ENCODE results near the gene TRIM46. TPM values are rescaled to one million over a fixed set of nuclear protein-coding genes. Genes with fewer than 3 reads are reported as not detected.

TRIM46 gene
- total and polyA plus RNA-seq, 2 of the 13 experiments (the other 11 are each of a cell fraction or from before 2014, with no cell fraction given) = 0.04 to 0.09 TPM

DNA sequence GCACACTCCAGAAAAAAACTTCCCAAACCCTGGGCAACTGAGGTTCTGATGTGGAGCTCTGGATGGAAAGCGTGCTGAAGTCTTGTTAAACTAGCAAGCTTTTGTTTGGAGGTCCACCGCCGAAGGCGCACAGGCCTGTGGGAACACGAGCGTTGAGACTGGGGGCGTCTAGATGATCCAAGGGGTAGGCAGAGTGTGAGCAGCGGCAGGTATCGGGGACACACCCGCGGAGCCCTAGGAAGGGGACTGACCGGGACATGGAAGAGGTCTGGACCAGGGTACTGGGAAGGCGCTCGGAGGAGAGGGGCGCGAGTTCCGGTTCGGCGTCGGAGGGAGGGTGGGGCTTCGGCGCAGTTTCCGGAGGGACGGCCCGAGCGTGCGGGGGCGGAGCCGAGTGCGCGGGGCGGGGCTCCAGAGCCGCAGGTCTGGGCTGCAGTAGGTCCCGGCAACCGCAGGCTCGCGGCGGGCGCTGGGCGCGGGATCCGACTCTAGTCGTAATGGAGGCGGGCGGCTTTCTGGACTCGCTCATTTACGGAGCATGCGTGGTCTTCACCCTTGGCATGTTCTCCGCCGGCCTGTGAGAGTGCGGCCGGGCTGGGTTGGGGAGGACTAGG is 38.1 kb upstream of the TRIM46 start, which contains the start of gene SLC50A1 (continued):
- TF ChIP-seq KLF9 (CRISPR knock-in tag; IDR thresholded peaks at IDR 0.05; ENCODE audit: low read depth) = no peak; the same call in 1 of the 2 replicates
- peak; percentile 17; the same call in 1 of the 2 replicates for TF ChIP-seq MIXL1 (CRISPR knock-in tag; IDR thresholded peaks at IDR 0.05)
- TF ChIP-seq, protein P1, sequence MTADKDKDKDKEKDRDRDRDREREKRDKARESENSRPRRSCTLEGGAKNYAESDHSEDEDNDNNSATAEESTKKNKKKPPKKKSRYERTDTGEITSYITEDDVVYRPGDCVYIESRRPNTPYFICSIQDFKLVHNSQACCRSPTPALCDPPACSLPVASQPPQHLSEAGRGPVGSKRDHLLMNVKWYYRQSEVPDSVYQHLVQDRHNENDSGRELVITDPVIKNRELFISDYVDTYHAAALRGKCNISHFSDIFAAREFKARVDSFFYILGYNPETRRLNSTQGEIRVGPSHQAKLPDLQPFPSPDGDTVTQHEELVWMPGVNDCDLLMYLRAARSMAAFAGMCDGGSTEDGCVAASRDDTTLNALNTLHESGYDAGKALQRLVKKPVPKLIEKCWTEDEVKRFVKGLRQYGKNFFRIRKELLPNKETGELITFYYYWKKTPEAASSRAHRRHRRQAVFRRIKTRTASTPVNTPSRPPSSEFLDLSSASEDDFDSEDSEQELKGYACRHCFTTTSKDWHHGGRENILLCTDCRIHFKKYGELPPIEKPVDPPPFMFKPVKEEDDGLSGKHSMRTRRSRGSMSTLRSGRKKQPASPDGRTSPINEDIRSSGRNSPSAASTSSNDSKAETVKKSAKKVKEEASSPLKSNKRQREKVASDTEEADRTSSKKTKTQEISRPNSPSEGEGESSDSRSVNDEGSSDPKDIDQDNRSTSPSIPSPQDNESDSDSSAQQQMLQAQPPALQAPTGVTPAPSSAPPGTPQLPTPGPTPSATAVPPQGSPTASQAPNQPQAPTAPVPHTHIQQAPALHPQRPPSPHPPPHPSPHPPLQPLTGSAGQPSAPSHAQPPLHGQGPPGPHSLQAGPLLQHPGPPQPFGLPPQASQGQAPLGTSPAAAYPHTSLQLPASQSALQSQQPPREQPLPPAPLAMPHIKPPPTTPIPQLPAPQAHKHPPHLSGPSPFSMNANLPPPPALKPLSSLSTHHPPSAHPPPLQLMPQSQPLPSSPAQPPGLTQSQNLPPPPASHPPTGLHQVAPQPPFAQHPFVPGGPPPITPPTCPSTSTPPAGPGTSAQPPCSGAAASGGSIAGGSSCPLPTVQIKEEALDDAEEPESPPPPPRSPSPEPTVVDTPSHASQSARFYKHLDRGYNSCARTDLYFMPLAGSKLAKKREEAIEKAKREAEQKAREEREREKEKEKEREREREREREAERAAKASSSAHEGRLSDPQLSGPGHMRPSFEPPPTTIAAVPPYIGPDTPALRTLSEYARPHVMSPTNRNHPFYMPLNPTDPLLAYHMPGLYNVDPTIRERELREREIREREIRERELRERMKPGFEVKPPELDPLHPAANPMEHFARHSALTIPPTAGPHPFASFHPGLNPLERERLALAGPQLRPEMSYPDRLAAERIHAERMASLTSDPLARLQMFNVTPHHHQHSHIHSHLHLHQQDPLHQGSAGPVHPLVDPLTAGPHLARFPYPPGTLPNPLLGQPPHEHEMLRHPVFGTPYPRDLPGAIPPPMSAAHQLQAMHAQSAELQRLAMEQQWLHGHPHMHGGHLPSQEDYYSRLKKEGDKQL (CRISPR knock-in tag; IDR thresholded peaks at IDR 0.05; ENCODE audit: low read depth) = 0 out of 2 replicates have a peak, but pooled peaks have one; percentile 23
- TF ChIP-seq, protein P2, sequence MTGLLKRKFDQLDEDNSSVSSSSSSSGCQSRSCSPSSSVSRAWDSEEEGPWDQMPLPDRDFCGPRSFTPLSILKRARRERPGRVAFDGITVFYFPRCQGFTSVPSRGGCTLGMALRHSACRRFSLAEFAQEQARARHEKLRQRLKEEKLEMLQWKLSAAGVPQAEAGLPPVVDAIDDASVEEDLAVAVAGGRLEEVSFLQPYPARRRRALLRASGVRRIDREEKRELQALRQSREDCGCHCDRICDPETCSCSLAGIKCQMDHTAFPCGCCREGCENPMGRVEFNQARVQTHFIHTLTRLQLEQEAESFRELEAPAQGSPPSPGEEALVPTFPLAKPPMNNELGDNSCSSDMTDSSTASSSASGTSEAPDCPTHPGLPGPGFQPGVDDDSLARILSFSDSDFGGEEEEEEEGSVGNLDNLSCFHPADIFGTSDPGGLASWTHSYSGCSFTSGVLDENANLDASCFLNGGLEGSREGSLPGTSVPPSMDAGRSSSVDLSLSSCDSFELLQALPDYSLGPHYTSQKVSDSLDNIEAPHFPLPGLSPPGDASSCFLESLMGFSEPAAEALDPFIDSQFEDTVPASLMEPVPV (CRISPR knock-in tag; IDR thresholded peaks at IDR 0.05) = 0 out of 2 replicates have a peak, but pooled peaks have one; percentile 15
- TF ChIP-seq NCOA5 (CRISPR knock-in tag; IDR thresholded peaks at IDR 0.05) = no peak
- TF ChIP-seq ESRRA (CRISPR knock-in tag; IDR thresholded peaks at IDR 0.05; ENCODE audit: low read depth) = peak; percentile 12; the same call in 1 of the 2 replicates
- no peak for TF ChIP-seq SP140L (CRISPR knock-in tag; IDR thresholded peaks at IDR 0.05; ENCODE audit: borderline replicate concordance)
- TF ChIP-seq, protein P3, sequence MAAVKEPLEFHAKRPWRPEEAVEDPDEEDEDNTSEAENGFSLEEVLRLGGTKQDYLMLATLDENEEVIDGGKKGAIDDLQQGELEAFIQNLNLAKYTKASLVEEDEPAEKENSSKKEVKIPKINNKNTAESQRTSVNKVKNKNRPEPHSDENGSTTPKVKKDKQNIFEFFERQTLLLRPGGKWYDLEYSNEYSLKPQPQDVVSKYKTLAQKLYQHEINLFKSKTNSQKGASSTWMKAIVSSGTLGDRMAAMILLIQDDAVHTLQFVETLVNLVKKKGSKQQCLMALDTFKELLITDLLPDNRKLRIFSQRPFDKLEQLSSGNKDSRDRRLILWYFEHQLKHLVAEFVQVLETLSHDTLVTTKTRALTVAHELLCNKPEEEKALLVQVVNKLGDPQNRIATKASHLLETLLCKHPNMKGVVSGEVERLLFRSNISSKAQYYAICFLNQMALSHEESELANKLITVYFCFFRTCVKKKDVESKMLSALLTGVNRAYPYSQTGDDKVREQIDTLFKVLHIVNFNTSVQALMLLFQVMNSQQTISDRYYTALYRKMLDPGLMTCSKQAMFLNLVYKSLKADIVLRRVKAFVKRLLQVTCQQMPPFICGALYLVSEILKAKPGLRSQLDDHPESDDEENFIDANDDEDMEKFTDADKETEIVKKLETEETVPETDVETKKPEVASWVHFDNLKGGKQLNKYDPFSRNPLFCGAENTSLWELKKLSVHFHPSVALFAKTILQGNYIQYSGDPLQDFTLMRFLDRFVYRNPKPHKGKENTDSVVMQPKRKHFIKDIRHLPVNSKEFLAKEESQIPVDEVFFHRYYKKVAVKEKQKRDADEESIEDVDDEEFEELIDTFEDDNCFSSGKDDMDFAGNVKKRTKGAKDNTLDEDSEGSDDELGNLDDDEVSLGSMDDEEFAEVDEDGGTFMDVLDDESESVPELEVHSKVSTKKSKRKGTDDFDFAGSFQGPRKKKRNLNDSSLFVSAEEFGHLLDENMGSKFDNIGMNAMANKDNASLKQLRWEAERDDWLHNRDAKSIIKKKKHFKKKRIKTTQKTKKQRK (IDR thresholded peaks at IDR 0.05; ENCODE audit: low read length) = no peak
- TF ChIP-seq, protein P4, sequence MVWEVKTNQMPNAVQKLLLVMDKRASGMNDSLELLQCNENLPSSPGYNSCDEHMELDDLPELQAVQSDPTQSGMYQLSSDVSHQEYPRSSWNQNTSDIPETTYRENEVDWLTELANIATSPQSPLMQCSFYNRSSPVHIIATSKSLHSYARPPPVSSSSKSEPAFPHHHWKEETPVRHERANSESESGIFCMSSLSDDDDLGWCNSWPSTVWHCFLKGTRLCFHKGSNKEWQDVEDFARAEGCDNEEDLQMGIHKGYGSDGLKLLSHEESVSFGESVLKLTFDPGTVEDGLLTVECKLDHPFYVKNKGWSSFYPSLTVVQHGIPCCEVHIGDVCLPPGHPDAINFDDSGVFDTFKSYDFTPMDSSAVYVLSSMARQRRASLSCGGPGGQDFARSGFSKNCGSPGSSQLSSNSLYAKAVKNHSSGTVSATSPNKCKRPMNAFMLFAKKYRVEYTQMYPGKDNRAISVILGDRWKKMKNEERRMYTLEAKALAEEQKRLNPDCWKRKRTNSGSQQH (CRISPR knock-in tag; IDR thresholded peaks at IDR 0.05; ENCODE audit: low read depth) = no peak
- no peak for TF ChIP-seq SRSF1 (optimal IDR thresholded peaks at IDR 0.05; ENCODE audit: low read depth, low read length)
- peak; percentile 35; the same call in 1 of the 2 replicates for TF ChIP-seq IRX3 (CRISPR knock-in tag; IDR thresholded peaks at IDR 0.05; ENCODE audit: borderline replicate concordance, low read depth)
- TF ChIP-seq MYNN (CRISPR knock-in tag; IDR thresholded peaks at IDR 0.05; ENCODE audit: low read depth) = no peak
- TF ChIP-seq ZBTB7B (CRISPR knock-in tag; IDR thresholded peaks at IDR 0.05) = peak; percentile 42; the same call in 1 of the 2 replicates
- peak; percentile 65 for TF ChIP-seq ZNF878 (CRISPR knock-in tag; IDR thresholded peaks at IDR 0.05)
- peak; percentile 51; the same call in 1 of the 2 replicates for TF ChIP-seq PHF21A (CRISPR knock-in tag; IDR thresholded peaks at IDR 0.05)
- TF ChIP-seq RBAK (CRISPR knock-in tag; IDR thresholded peaks at IDR 0.05) = no peak
- no peak; the same call in none of the 2 replicates for TF ChIP-seq ARNT2 (CRISPR knock-in tag; IDR thresholded peaks at IDR 0.05; ENCODE audit: low read depth)
- TF ChIP-seq SALL1 (CRISPR knock-in tag; IDR thresholded peaks at IDR 0.05) = peak; percentile 58
